ENCODE measurements around the gene GNG7.
"Not testable (repeated sequence)": the region's sequence is repeated elsewhere in the genome, so short reads cannot be mapped to it uniquely, and the experiment has no call there.

Gene GNG7

GRCh38 chr19:2484178-2484937, 218.1 kb downstream of the GNG7 start:
- no peak for DNase-seq (ENCODE audit: low read depth in 2 of 2)

GRCh38 chr19:2483484-2484151, 218.9 kb downstream of the GNG7 start:
- DNase-seq (ENCODE audit: low read depth in 2 of 2): no peak

- DNase-seq (ENCODE audit: low read depth in 2 of 2): no peak
Observed at GRCh38 chr19:2483084-2483483, 219.4 kb downstream of the GNG7 start.

- no peak for DNase-seq (ENCODE audit: low read depth in 2 of 2)
Observed at GRCh38 chr19:2482354-2483038, 220.0 kb downstream of the GNG7 start.

- no peak for DNase-seq (ENCODE audit: low read depth in 2 of 2)
Observed at GRCh38 chr19:2481466-2481865, 221.0 kb downstream of the GNG7 start.

GRCh38 chr19:2479556-2480194, 222.8 kb downstream of the GNG7 start:
- DNase-seq (ENCODE audit: low read depth in 2 of 2): no peak

- DNase-seq (ENCODE audit: low read depth in 2 of 2): no peak
Observed at GRCh38 chr19:2478756-2479555, 223.5 kb downstream of the GNG7 start.

- no peak for DNase-seq (ENCODE audit: low read depth in 2 of 2)
Observed at GRCh38 chr19:2478278-2478755, 224.2 kb downstream of the GNG7 start.

- no peak for DNase-seq (ENCODE audit: low read depth in 2 of 2)
Observed at GRCh38 chr19:2477732-2478191, 224.7 kb downstream of the GNG7 start.

- DNase-seq (ENCODE audit: low read depth in 2 of 2): no peak
Observed at GRCh38 chr19:2477141-2477710, 225.3 kb downstream of the GNG7 start.

GRCh38 chr19:2476451-2477140, 225.9 kb downstream of the GNG7 start:
- DNase-seq (ENCODE audit: low read depth in 2 of 2): no peak

GRCh38 chr19:2475702-2476450, 226.6 kb downstream of the GNG7 start, which contains the start of gene GADD45B:
Gene GADD45B, plus strand, starts transcription at chr19:2476127. Its CDS starts 232 bp downstream, at chr19:2476359.
- peak; percentile 96 for DNase-seq (ENCODE audit: low read depth in 2 of 2)

- DNase-seq (ENCODE audit: low read depth in 2 of 2): no peak
Observed at GRCh38 chr19:2475018-2475701, 227.3 kb downstream of the GNG7 start.

GRCh38 chr19:2474232-2475017, 228.1 kb downstream of the GNG7 start:
- peak; percentile 72 to 80 for DNase-seq (ENCODE audit: low read depth in 2 of 2)

- not testable (repeated sequence) for DNase-seq (ENCODE audit: low read depth in 2 of 2)
Observed at GRCh38 chr19:2469915-2470200, 232.6 kb downstream of the GNG7 start.

GRCh38 chr19:2469102-2469914, 233.2 kb downstream of the GNG7 start:
- no peak for DNase-seq (ENCODE audit: low read depth in 2 of 2)

- DNase-seq (ENCODE audit: low read depth in 2 of 2): no peak
Observed at GRCh38 chr19:2468596-2468995, 233.9 kb downstream of the GNG7 start.

Data from fibroblast of skin of left biceps (primary cell).